ENCODE measurements around the gene DOCK11.

DOCK11 gene

DNA sequence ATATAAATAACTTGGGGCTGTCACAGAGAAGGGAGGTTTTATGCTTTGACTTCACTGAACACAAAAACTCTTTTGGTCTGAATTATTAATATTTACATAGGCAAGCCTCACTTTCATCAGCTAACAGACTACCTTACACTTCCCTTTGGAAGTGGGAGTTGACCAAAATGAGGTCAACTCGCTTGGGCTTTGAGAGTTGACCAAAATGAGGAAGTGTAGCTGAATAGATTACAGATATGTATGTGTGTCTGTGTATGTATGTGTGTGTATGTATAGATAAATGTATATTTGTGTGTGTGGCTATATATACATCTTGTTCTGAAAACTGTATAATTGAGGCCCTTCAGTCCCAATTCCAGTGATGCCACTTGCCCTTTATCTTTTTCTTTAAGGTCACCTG lies 118.5 kb downstream of the DOCK11 start:
- Histone ChIP-seq H3K36me3 (peaks cover 38% of the 10 kb centered on the region), H3K4me2 (no peak overlapping the region), H3K9me3 (no peaks in the 10 kb centered on the region), H3K27ac (no peak overlapping the region), H3K4me1 (no peaks in the 10 kb centered on the region), H4K20me1 (no peaks in the 10 kb centered on the region), H3K27me3 (no peaks in the 10 kb centered on the region), H3K9ac (no peak overlapping the region), H3K4me3 (no peak overlapping the region)
- no peak for TF ChIP-seq Cebpa-rat (IDR thresholded peaks at IDR 0.05)

DNA sequence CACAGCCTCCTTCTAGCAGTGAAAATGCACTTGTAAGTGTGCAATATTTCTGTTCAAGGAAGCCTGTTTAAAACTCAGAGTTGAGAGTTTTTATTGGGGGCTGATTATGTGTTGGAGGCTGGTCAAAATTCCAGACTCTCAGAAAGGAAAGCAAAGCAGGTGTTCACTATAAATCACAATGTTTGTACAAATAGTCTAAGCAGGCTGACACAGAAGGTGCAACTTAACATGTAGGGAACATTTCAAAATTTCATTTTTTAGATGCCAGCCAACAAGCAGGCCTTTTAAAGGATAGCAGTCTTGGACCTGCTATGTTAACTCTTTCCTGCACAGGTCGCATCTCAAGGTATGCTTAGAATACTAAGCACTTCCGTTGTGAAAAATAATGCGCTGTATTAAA lies 119.5 kb downstream of the DOCK11 start:
- H3K27ac ChIP-seq, result no peak overlapping the region
- no peak overlapping the region for H3K4me2 ChIP-seq
- H3K9me3 ChIP-seq, result no peaks in the 10 kb centered on the region
- no peak overlapping the region for H3K4me3 ChIP-seq
- H3K4me1 ChIP-seq, result no peaks in the 10 kb centered on the region
- no peaks in the 10 kb centered on the region for H3K27me3 ChIP-seq
- TF ChIP-seq Cebpa-rat (IDR thresholded peaks at IDR 0.05), result no peak
- H4K20me1 ChIP-seq, result no peaks in the 10 kb centered on the region
- peaks cover 38% of the 10 kb centered on the region for H3K36me3 ChIP-seq
- no peak overlapping the region for H3K9ac ChIP-seq

DNA sequence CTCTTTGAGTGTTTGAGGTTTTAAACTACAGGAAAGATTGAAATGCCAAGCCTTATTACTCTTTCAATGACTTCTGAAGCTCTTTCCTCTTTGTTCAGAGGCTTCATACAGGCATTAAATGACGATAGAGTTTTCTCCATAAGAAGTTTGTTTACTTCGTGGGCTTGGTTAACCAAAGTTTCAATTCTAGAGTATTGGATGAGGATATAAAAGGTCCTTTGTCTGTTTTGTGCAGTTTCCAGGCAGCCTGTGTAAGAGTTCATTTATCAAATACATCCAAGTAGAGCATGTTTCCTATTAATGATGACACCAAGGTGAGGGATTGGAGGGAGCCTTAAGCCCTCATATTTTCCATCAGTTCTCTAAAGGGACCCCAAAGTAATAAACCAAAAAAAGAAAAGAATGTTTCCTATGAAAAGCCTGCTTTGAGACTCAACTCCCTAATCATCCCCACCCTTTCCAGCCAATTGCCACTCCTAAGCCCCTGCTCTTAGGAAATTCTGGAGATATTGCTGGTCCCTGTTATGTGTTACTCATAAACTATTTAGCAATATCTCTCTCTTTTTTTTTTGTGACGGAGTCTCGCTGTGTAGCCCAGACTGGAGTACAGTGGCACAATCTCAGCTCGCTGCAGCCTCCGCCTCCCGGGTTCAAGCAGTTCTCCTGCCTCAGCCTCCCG lies 125.6 kb downstream of the DOCK11 start:
- Histone ChIP-seq H3K27ac (no peak overlapping the region), H3K4me1 (no peaks in the 10 kb centered on the region), H3K9ac (no peak overlapping the region), H4K20me1 (no peaks in the 10 kb centered on the region), H3K36me3 (peaks cover 29% of the 10 kb centered on the region), H3K27me3 (no peaks in the 10 kb centered on the region), H3K9me3 (no peaks in the 10 kb centered on the region), H3K4me3 (no peak overlapping the region), H3K4me2 (no peak overlapping the region)
- no peak for TF ChIP-seq Cebpa-rat (IDR thresholded peaks at IDR 0.05)

DNA sequence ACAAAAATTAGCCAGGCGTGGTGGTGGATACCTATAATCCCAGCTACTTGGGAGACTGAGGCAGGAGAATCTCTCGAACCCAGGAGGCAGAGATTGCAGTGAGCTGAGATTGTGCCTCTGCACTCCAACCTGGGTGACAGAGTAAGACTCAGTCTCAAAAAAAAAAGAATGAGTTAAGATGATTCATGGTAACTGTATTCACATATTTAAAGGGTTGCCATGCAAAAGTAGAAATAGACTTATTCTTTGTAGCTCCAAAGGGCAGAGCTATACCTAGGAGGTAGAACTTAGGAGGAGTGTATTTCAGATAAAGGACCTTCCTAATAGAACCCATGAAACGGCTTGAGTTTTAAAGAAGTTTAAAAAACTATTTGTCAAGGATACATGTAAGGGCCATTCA lies 127.4 kb downstream of the DOCK11 start:
- no peaks in the 10 kb centered on the region for H4K20me1 ChIP-seq
- no peak overlapping the region for H3K4me2 ChIP-seq
- H3K9ac ChIP-seq, result no peak overlapping the region
- H3K4me3 ChIP-seq, result no peak overlapping the region
- peaks cover 42% of the 10 kb centered on the region for H3K36me3 ChIP-seq
- no peaks in the 10 kb centered on the region for H3K9me3 ChIP-seq
- H3K4me1 ChIP-seq, result no peaks in the 10 kb centered on the region
- TF ChIP-seq Cebpa-rat (IDR thresholded peaks at IDR 0.05), result no peak
- no peak overlapping the region for H3K27ac ChIP-seq
- no peaks in the 10 kb centered on the region for H3K27me3 ChIP-seq

DNA sequence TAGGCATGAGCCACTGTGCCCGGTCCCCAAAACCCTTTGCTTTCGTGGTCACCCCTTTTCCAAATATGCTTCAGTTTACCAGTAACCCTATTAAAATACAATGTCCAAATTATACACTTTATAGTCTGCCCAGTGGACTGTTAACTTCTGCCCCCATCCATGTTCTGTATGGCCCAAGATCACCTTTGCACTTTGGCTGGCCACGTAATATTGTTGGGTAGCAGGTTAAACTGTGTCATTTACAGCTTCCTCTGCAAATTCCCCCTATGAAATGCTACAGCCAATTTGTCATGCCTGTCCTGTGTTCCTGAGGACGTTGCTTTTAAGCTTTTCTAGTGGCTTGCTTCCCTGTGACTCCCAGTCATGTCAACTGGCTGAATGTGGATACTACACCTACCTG lies 130.7 kb downstream of the DOCK11 start:
- no peaks in the 10 kb centered on the region for H3K9me3 ChIP-seq
- H3K4me2 ChIP-seq, result no peak overlapping the region
- no peaks in the 10 kb centered on the region for H4K20me1 ChIP-seq
- peaks cover 52% of the 10 kb centered on the region for H3K36me3 ChIP-seq
- no peak overlapping the region for H3K27ac ChIP-seq
- TF ChIP-seq Cebpa-rat (IDR thresholded peaks at IDR 0.05), result no peak
- H3K9ac ChIP-seq, result no peak overlapping the region
- no peak overlapping the region for H3K4me3 ChIP-seq
- 0 out of 2 replicates have a peak, but pooled peaks cover under 1% of the 10 kb centered on the region for H3K4me1 ChIP-seq
- H3K27me3 ChIP-seq, result no peaks in the 10 kb centered on the region

DNA sequence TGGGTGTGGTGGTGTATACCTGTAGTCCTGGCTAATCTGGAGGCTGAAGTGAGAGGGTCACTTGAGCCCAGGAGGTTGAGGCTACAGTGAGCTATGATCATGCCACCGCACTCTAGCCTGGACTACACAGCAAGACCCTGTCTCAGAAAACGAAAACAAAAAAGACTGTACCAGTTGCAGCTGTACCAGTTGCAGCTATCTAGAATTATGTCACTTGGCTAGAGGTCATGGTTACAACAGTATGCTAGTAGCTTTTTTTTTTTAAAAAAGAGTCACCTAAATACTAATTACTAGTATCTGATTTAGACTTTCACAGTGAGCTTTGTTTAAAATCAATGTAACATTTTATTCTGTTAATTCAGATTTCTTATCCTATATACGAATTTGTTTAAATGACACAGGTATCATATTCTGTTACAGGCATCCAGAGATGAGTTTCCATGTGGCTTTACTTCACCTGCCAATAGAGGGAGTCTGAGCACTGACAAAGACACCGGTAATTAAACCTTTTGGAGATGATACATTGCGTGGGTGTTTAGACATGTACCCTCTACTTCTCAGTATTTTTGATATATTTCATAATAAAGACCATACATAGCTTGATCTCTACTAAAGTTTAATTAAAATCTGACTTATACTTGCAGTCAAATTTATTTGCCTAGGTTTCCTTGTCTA lies 131.6 kb downstream of the DOCK11 start:
- TF ChIP-seq Cebpa-rat (IDR thresholded peaks at IDR 0.05), result no peak
- H3K36me3 ChIP-seq, result peaks cover 53% of the 10 kb centered on the region
- no peaks in the 10 kb centered on the region for H4K20me1 ChIP-seq
- H3K27ac ChIP-seq, result no peak overlapping the region
- no peak overlapping the region for H3K9ac ChIP-seq
- H3K4me3 ChIP-seq, result no peak overlapping the region
- peaks cover 8% of the 10 kb centered on the region; the same call in 1 of the 2 replicates for H3K4me1 ChIP-seq
- H3K4me2 ChIP-seq, result no peak overlapping the region
- no peaks in the 10 kb centered on the region for H3K27me3 ChIP-seq
- H3K9me3 ChIP-seq, result no peaks in the 10 kb centered on the region

DNA sequence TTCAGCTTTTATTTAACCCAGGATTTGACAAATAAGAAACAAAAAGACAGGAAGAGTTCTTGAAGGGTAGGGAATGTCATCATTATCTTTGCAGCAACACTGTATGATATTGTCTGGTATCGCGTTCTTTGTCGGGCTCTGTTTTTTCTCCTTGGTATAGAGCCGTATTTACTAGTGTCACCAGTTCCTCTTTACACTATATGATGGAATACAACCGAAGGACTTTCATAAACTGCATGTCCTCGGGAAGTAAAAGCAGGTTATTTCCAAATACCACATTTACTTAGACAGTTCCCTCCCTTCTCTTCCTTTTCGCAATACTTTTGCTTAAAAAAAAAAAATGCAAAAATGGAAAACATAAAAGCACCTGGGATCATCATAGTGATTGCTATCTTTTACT lies 135.2 kb downstream of the DOCK11 start:
- no peaks in the 10 kb centered on the region for H4K20me1 ChIP-seq
- H3K4me3 ChIP-seq, result no peak overlapping the region
- no peaks in the 10 kb centered on the region for H3K27me3 ChIP-seq
- H3K4me1 ChIP-seq, result peaks cover 12% of the 10 kb centered on the region
- no peaks in the 10 kb centered on the region for H3K9me3 ChIP-seq
- no peak overlapping the region for H3K9ac ChIP-seq
- no peak overlapping the region for H3K4me2 ChIP-seq
- no peak overlapping the region for H3K27ac ChIP-seq
- H3K36me3 ChIP-seq, result peaks cover 66% of the 10 kb centered on the region
- no peak for TF ChIP-seq Cebpa-rat (IDR thresholded peaks at IDR 0.05)

DNA sequence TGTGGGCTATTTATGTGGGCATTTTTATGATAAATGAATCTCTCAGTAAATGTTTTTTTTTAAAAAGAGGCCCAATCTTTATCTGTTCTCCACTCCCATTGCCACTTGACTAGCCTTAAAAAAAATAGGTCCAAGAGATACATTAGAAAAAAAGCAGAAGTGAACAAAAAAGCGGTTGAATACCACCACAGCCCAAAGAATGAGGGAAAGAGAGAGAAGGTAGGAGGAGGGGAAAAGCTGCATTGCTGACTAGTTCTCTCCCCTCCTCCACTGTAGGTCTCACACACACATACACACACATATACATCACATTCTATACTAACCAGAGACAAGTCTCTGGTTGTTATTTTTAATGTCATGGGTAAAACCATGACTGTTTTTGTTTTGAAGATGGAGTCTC lies 136.0 kb downstream of the DOCK11 start:
- Histone ChIP-seq H3K4me3 (no peak overlapping the region), H3K4me2 (no peak overlapping the region; the same call in 1 of the 2 replicates), H3K27ac (no peak overlapping the region), H3K27me3 (no peaks in the 10 kb centered on the region), H3K9me3 (no peaks in the 10 kb centered on the region), H3K36me3 (peaks cover 61% of the 10 kb centered on the region), H4K20me1 (no peaks in the 10 kb centered on the region), H3K4me1 (peaks cover 12% of the 10 kb centered on the region), H3K9ac (no peak overlapping the region)
- TF ChIP-seq Cebpa-rat (IDR thresholded peaks at IDR 0.05), result no peak

DNA sequence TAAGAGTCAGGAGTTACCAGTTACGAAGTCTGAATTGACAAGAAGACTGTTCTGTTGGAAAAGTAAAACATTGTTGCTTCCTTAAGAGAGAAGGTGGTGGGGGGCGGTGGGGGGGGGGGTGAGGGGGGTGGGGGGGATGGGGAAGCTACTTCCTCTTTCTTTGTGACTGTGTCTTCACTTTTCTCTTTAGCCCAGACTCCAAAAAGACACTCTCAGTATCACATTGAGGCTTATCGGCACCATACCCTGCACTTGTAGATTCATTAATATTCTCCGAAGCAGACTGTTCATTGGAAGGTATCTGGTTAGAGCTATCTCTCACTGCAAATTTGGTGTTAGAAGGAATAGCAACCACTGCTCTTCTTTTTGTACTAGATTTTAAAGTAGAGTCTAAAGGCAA lies 137.2 kb downstream of the DOCK11 start:
- Histone ChIP-seq H3K4me2 (no peak overlapping the region), H4K20me1 (no peaks in the 10 kb centered on the region), H3K27ac (no peak overlapping the region), H3K9me3 (no peaks in the 10 kb centered on the region), H3K4me1 (peaks cover 12% of the 10 kb centered on the region), H3K9ac (no peak overlapping the region), H3K4me3 (no peak overlapping the region), H3K27me3 (no peaks in the 10 kb centered on the region), H3K36me3 (peaks cover 58% of the 10 kb centered on the region)
- TF ChIP-seq Cebpa-rat (IDR thresholded peaks at IDR 0.05), result no peak

DNA sequence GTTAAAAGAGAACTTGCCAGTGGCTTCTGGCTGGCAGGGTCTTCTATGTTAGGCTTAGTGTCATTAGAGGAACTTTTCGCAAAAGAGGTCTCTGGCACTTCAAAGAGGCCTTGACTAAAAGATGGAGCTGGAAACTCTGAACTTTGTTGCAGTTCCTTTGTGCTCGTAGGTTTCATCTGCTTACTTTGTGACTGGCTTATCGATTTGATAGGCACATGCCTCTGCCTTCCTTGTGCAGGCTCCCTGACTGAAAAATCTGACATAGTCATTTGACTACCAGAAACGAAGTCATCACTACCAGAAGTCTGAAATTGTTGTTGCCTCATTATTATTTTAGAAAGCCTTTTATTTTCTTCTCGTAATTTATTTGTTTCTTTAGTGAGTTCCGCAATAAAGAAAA lies 137.9 kb downstream of the DOCK11 start:
- H3K9me3 ChIP-seq, result no peaks in the 10 kb centered on the region
- no peak overlapping the region for H3K4me2 ChIP-seq
- peaks cover 51% of the 10 kb centered on the region for H3K36me3 ChIP-seq

More for the DNA sequence above, 137.9 kb downstream of the DOCK11 start:
- peaks cover 12% of the 10 kb centered on the region for H3K4me1 ChIP-seq
- no peaks in the 10 kb centered on the region for H3K27me3 ChIP-seq
- no peak overlapping the region for H3K27ac ChIP-seq
- no peak for TF ChIP-seq Cebpa-rat (IDR thresholded peaks at IDR 0.05)
- no peaks in the 10 kb centered on the region for H4K20me1 ChIP-seq
- H3K9ac ChIP-seq, result no peak overlapping the region
- H3K4me3 ChIP-seq, result no peak overlapping the region

Data from BLaER1 (cell line).